T1000 (cell line): Measurements from ENCODE around the gene GSDMA.
A peak's percentile ranks its signal among the peaks of the same experiment; 100 is the strongest.

Experiments used
- DNase-seq: peaks from one replicate; lab custom pipeline; 2025; ENCODE audit warnings: mixed read lengths; lab: John Stamatoyannopoulos, UW

GSDMA gene, protein sequence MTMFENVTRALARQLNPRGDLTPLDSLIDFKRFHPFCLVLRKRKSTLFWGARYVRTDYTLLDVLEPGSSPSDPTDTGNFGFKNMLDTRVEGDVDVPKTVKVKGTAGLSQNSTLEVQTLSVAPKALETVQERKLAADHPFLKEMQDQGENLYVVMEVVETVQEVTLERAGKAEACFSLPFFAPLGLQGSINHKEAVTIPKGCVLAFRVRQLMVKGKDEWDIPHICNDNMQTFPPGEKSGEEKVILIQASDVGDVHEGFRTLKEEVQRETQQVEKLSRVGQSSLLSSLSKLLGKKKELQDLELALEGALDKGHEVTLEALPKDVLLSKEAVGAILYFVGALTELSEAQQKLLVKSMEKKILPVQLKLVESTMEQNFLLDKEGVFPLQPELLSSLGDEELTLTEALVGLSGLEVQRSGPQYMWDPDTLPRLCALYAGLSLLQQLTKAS

DNA sequence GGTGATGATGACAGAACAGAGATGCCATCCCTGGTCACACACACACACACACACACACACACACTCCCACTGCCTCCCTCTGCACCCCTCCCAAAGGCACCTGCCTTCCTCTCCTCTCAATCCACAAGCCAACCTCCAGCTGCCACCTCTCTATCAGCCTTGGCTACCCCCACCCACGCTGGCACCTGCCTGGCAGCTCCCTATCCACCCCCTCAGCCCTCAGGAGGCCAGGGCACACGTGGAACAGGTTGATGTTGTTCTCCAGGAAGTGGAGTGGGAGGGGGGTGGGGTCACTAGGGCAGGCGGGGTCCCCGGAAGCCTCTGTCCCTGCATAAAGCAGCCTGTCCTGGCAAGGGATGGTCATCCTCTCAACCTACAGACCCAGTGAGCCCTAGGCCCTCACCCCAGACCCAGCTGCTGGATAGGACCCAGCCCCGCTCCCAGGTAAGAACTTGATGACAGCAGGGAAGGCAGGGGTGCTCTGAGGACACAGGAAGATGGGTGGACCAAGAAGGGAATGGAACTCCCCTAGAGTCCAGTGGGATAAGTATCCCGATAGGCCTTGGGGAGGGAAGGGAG lies at the start of gene GSDMA:
GSDMA (plus strand) TSS at position 363 of the 579 bp plus-strand sequence. CDS start 2,684 bp downstream, outside the sequence.
- DNase-seq, result no peak

DNA sequence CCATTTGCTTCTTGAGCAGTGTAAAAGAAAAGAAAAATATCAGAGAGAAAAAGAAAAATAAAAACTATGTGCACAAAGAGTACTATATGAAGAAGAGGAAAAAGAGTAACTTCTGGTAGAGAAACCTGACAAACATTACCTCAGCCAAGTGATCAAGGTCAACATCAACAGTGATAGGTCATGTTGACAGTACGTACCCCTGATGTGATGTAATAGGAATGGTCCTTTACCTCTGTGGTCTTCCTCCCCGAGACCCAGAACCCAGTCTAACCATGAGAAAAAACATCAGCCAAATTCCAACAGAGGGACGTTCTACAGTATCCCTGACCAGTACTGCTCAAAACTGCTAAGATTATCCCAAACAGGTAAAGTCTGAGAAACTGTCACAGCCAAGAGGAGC lies 48.8 kb upstream of the GSDMA start:
- DNase-seq, result no peak

DNA sequence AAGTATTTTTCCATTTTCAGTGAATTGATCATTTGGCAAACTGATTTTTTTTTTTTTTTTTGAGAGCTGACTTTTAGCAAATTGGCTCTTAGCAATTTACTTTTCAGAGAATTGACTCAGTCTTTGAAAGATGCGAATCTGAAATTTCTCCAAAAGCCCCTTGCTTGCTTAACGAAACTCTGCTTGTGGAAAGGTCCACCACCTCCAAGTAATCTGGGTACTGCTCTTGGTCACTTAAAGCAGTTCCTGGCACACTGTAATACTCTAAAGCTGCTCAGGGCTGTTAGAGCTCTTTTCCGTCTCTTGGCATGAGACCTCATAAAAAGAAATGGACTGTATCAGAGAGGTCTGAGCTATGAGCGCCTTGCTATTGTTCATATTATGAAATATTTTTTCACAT lies 47.2 kb upstream of the GSDMA start:
- DNase-seq, result no peak

DNA sequence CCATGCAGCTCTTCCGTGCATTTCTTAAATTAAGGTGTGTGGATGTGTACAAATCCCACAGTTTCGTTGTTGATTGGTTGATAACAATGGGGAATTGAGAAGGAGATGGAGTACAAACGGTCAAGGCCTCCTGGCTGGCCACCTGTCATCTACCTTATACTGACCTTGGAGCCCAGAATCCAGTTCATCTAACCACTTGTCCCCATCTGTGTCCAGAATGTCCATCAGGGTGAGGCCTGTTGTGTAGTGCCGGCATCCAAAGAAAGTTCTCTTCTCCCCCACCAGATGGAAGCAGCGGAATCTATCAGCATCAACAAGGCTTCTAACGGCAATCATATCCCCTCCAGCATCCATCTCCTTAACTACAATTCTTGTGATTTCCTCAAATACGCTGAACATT lies 45.9 kb upstream of the GSDMA start:
- DNase-seq, result no peak

DNA sequence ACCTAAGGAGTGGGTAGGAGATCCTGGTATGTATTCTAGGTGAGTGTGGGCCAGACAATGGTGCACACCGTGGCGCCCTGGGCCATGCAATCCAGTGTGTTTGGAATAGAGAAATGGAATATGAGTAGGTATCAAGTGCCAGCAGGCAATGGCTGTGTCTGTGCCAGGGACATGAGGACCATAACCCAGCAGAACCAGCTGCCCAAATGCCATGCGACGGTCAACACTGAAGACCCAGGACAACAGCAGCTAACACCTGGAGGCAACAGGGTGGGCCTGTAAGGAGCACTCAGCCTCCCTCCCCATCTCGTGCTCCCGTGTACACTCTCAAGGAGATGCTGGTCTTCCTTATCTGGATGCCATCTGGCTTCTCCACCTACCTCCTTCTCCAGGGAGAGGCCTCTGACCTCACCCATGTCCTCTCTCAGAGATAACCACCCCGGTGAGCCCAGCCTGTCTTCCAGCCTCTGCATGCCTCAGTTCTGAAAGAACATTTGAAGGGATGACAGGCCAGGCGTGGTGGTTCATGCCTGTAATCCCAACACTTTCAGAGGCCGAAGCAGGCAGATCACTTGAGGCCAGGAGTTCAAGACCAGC lies 43.6 kb upstream of the GSDMA start:
- no peak for DNase-seq

DNA sequence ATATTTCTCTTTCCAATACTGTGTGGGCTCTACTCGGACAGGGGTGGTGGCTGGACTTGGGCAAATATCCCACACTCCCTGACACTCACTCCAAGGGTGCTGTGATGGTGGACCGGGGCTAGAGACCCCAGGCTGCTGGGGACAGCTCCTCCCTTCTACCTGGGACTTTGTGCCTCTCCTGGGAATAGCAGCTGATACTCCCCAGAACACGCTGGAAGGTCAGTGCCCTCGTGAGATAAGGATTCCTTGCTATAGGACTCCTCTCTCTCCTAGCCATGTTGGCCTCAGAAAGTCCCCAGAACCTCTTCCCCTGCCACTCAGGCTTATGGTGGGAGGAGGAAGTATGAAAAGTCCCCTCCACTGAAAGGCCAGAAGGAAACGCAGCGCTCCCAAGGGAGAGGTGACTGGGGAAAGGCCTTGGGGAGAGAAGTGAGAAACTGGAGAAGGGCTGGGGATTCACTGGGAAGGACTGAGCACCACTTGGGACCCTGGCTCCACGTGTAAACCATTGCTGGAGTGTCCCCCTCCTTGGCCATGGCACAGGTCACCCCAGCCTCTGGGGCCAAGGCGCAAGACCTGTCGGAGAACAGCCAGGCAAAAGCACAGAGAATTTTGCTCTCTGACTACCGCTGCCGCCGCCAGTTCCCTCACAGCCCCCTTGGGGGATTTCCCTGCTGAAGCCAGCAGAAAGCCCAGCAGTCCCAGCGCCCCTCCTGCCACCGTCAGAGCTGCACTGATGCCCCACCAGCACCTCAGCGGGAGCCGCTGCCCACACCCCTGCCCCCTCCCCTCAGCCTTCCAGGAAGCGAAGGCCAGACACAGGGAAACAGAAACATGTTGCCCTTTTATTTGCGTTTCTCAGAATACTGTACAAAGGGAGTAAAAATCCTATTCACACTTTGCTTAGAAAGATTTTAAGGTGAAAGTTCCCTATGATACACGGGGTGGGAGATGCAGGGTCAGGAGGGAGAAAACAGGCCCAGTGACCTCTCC lies 42.3 kb upstream of the GSDMA start:
- no peak for DNase-seq

DNA sequence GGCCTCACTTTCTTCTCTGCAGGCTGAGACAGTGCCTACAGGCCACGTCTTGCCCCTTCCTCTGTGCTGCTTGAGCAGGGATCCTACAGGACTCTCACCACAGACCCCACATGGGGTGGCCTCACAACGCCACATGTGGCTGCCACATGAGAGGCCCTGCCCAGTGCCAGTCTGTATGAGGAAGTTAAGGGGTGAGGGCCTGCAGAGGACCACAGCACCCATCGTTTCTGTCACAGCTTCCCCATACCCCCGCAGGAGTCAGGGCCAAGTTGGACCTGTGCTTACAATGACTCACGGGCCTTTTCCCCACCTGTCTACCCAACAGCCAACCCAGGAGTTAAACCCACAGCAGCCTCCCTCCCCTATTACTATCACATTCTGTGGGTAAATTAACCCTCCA lies 41.5 kb upstream of the GSDMA start:
- no peak for DNase-seq

DNA sequence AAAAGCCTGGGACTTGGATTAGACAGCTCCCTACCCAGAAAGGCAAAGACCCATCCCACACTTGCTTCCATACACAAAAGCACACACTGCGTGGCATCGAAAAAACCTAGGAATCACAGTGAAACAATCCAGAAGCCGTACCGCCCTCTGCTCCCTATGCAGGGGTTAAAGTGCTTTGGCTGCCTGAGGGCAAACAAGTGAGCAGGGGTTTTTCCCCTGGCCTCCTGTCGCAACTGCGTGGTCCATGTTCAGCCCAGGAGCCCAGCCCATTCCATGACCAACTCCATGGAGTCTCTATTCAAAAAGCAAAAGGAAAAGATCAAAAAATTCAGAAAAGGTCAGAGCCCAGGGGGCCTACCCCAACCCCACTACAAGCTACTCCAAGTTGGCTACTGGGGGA lies 40.8 kb upstream of the GSDMA start:
- no peak for DNase-seq

DNA sequence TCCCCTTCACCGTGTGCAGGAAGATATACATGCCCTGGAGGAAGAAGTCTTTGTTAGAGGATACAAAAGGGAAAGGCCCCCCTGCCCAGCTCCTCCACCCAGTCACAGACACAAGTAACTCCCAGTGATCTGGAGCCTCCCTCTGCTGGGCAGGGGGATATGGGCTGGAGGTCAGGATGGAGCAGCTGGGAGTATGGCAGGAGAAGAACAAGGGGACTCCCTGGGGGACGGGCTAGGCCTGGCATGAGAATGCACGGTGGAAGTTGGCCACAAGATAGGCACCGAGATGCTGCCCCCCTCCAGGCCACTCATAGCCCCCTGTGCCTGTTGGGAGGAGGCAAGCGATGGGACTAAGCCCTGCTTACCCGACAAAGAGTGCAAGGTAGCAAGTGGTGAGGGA lies 39.6 kb upstream of the GSDMA start:
- DNase-seq, result no peak

DNA sequence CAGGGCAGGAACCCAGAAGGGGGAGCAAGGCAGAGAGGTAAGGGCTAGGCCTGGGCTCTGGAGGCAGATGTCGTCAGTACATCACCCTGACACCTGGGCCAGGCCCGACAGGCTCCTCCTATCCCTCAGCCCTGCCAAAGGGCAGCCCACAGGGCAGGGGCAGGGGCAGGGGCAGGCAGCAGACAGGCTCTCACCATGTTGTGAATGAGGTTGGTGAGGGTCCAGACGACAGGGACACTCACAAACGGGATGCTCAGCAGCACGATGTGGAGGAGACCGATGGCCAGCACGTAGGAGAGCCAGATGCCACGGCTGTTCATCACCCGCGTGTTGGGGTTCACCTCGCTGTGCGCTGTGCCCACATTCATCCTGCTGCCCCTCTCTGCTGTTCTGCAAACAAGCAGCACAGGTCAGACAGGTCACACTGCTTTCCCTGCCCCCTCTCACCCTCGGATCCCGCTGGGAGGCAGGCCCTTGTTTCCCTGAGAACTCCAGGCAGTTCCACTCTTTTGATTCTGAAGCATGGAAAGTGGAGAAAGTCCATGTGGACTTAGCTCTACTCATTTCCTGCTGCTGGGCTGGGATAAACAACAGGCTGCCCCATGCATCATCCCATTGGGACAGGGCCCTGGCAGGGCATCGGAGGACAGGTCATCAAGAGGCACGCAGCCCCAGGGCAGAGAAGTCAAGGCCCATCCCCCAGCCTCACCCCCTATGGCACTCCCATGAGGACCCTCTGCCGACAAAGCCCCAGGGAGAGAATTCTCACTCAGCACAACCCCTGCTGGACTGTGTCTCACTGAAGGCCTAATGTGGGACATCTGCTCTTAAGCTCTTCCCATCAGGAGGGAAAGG lies 38.7 kb upstream of the GSDMA start:
- peak; percentile 33 for DNase-seq

DNA sequence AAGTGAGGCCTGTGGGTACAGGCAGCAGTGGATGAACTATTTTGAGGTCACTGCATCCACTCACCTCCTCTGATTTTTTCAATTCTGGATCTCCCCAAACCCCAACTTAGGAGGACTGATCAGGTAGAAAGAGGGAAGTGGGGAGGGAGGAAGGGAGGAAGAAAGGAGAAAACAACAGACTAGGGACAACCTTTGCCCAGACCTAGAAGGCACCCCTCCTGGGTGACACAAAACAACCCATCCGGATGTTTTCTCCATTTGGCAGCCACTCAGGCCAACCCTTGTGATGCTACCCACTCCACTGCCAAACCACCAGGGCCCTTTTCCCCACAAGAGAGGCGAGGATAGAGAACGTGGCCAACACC lies 38.1 kb upstream of the GSDMA start:
- DNase-seq, result no peak

DNA sequence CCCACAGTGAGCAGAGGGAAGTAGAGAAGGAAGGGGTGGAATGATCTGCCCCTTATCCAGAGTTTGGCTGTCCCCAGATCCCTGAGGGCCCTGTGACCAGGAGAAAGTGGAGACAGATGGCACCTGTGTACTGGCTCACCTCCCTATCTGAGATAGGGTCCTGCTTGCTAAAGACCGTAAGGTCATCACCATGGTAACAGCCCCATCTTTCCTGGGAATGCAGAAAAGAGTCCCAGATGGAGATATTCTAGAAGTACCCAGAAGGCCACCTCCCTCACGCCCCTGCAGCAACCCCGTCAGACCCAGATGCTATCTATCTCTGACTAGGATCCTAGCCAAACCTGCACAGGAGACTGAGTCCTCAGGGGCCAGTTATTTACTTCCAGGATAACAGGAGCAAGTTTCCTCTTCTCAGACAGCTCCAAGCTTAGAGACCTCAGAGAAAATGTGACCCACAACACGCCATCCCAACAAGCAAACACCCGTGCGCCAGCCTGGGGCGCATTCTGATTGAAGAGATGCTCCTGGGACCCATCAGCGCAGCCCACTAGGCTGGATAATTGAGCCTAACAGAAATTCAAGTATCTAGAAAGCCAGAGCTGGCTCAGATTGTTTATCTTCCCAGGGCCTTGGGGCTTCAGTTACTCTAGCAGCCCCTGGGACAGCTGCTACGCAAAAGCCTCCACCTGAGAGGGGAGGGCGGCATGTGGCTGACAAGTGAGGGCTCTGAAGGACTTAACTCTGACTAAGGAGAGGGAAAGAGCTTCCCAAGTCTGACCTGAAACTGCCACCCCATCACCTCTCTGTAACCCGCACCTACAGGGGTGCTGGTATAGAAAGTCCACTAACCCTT lies 37.3 kb upstream of the GSDMA start:
- no peak for DNase-seq

DNA sequence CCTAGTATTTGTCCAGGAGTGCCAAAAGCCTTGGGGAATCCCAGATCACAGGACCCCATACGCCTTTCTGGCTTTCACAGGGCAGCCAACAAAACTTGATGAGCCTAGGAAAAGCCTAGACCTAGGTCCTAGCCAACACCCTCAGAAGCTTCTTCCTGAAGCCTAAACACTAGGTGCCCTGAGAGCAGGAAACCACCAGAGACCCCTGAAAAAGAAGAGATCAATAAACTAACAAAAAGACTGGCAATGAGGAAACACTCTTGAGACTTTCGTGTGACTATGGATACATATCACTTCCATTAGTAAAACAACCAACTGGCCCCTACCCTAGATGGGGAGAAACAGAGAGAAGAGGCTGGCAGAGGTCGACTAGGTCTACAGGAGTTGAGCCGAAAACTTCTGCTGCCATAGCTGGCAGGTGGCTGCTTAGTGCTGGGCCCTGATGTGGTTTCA lies 36.6 kb upstream of the GSDMA start:
- no peak for DNase-seq

DNA sequence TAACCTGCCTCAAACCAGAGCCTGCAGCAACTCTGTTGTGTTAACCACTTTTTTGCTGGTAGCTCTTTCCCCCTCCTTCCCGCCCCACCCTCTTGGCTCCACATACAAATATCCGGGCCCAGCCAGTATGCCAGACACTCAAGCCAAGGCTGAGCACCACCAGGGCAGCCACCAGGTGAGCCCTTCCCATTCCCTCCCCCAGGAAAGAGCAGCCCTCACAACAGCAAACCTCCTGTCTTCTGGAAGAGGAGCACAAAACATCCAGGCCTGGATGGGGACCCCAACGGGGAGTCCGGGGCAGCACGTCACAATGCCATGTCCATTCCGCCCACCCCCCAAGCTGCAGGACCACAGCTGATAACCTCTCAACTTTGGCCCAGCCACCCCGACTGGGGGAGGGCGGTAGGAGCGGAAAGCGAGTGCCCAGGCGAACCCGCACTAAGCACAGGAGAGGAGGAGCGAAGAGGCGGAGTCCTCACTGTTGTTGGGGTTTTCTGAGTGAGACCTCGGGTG lies 36.2 kb upstream of the GSDMA start:
- DNase-seq, result no peak

DNA sequence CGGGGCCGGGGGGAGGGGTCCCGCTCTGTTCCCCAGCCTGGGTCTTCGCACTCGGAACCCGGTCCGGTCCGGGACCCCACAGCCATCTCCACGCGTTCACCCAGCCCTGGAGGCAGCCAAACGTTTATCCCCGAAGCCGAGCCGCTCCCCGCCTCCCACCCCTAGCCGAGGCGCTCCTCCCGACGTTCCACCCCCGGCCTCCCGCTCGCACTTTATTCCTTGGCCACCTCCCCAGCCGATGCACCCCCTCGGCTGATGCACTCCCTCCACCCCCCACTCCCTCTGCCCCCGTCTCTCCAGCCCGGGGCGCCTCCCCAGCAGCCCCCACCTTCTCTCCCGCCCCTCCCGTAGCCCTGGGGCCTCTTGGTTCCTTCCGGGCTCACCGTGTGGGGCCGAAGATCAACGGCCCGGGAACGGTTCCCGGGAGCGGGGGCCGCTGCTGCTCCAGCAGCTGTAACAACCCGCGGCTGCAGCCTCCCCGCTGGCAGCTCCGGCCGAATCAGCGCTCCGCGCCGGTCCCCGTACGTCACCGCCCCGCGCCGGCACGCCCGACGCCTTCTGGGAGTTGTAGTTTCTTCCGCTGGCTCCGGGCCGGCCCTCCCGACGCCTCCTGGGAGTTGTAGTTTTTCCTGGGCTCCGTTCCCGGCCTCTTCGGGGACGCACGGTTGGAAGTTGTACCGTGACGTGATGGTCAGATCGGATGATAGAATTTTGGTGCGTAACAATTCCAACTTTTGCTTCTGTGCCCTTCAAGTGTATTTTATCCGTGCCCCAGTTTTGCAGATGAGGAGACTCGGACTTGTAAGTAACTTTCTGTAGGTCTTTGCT lies 35.5 kb upstream of the GSDMA start, which contains the start of the genes LRRC3C and ORMDL3:
LRRC3C (plus strand) TSS at position 632 of the 828 bp plus-strand sequence. CDS start 13,792 bp downstream, outside the sequence.
ORMDL3 (minus strand) TSS at position 501 of the 828 bp plus-strand sequence. CDS start 3,398 bp downstream, outside the sequence.
- peak; percentile 91 for DNase-seq

DNA sequence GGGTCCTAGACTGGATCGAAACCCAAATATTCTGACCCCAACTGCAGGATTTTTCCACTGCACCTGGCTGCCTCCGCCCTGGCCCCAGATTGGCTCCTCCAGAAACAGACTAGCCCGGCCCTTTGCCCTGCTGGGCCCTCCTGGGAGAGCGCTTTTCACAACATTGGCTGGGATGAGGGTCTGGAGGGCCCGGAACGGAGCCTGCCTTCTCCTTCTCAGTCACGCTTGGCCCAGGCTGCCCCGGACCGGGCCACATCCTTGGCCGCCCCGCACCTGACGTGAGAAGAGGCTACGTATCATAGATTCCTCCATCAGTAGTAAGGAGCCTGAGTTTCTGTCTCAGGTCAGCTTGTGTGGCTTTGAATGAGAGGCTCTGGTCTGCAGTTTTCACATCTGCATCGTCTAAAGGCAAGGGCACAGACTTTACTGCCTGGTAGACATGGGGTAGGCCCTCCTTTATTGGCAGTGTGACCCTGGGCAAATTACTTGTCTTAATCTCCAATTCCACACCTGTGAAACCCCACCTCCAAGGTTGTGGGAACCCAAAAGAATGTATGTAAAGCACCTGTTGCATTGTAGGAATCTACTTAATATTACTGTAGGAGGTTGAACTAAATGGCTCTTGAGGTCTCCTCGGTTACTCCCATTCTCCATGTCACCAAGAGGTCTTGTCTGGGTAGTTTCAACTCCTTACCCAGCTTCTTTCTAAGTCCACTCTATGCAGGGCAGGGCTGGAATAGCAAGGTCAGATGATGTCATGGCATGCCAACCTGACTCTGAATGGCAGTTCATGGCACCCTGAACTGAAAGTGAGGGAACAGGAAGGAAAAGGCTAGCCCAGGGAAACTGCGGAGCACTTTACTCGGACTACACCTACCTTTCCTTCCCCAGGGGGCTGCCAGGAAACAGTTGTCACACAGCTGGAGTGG lies 34.6 kb upstream of the GSDMA start:
- no peak for DNase-seq

DNA sequence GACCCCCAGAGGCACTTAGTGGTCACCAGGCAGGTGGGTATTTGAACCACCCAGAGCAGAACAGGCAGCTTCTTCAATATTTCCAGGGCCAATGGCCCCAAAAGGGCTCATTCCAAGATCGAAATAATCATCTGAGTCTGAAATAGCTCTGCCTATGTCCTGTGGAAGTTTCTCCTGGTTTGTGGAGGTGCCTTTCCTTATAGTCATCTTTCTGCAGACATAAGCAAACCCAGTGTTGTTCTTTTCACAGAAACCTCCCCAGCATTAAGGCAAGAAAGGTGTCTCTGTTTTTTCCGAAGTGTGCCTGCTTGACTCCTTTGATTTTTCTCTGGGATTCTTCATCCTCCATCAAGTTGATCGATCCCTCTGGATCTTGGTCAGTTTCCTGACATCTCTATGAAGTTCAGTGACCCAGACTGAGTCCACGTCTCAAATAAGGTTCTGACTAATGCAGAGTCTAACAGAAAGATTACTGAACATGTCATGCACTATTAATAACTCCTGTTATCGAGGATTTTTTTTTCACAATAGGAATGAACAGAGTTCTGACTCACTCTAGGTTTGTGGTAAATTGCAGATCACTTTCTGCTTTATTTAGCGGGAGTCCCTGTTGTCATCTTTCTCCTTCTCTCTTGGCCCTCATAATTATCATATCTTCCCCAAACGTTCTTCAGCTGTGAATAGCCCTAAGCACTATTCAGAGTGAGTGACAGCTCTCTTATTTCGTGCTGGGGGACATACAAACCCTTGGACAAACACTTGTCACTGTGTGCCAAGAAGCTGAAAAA lies 33.8 kb upstream of the GSDMA start:
- peak; percentile 24 for DNase-seq
